ENCODE results near the gene MPND.

MPND gene

DNA sequence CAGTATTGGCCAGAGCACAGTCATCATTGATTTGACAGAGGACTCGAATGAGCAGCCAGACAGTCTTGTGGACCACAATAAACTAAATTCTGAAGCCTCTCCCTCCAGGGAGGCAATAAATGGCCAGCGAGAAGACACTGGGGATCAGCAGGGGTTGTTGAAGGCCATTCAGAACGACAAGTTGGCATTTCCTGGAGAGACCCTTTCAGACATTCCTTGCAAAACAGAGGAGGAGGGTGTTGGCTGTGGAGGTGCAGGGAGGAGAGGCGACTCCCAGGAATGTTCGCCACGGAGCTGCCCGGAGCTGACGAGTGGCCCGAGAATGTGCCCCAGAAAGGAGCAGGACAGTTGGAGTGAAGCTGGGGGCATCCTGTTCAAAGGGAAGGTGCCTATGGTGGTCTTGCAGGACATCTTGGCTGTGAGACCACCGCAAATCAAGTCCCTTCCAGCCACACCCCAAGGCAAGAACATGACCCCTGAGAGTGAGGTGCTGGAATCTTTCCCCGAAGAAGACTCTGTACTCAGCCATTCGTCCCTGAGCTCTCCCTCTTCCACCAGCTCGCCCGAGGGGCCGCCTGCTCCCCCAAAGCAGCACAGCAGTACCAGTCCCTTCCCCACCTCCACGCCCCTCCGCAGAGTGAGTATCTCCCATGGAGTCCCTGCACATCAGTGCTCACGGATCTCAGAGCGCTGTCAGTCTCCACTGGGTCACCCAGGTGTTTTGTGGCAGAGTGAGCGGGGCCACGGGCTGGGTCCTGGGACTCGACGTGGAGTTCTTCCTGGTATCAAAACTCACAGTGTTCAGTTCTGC is 66.0 kb downstream of the MPND start:
- no peak for DNase-seq

All from NCI-H1105 treated with DMSO at 0.1 percent for 48 hours (cell line).